GM18517 (cell line): ENCODE results near the gene C19orf33.
"Not testable (repeated sequence)": the region's sequence is repeated elsewhere in the genome, so short reads cannot be mapped to it uniquely, and the experiment has no call there.

ENCODE experiments used
- ATAC-seq: cut with Tn5 transposase; IDR thresholded peaks from one replicate; pipeline ENCODE4 v1.9.1; 2021; ENCODE audit warnings: mild to moderate bottlenecking, moderate library complexity; ENCODE audit not compliant: unreplicated experiment

The C19orf33 gene

DNA sequence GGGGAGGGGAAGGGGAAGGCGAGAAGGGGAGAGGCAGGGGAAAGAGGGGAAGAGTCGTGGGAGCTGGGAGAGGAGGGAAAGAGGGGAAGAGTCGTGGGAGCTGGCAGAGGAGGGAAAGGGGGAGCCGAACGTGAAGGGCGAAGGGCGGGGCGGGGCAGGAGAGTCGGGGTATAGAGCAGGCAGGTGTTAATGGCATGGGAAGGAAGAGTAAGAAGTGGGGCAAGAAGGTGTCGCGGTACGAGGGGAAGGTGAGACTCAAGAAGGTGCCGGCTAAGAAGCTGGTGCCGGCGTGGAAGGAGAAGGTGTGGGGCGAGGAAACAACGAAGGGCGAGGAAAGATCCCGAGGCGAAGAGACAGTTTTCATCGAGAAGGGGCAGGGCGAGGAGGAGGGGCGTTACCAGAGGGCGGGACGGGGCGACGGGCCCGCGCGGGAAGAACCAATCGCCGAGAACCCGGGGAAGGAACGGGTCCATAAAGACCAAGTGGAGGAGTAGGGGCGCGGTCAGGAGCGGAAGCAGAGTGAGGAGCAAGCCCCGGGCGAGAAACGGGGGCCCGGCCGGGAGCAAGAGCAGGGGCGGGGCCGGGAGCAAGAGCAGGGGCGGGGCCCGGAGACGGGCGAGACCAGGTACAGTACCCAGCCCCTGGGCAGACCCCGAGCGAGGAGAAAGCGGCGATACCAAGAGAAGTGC is 32.0 kb downstream of the C19orf33 start:
- peak; percentile 62 for ATAC-seq

GRCh38 chr19:38336638-38337359 is 32.7 kb downstream of the C19orf33 start:
- peak; percentile 43 for ATAC-seq

- no peak for ATAC-seq
These were observed 33.3 kb downstream of the C19orf33 start for GRCh38 chr19:38337360-38337653.

- not testable (repeated sequence) for ATAC-seq
These were observed 35.0 kb downstream of the C19orf33 start for GRCh38 chr19:38339011-38339410.

DNA sequence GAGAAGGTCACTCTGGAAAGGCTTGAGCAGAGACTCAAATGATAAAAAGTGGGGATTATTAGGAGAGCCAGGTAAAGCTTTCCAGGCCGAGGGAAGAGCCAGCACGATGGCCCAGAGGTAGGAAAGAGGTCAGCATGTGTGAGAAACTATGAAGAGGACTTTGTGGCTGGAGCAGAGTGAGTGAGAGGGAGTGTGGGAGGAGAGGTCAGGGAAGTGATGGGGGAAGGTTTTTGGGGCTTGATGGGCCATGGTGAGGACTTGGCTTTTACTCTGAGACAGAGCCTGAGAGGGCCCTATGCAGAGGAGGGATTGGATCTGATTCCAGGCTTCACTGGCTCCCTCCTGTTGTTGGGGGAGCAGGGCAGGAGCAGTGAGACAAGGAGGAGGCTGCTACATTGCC is 36.9 kb downstream of the C19orf33 start:
- ATAC-seq: no peak

DNA sequence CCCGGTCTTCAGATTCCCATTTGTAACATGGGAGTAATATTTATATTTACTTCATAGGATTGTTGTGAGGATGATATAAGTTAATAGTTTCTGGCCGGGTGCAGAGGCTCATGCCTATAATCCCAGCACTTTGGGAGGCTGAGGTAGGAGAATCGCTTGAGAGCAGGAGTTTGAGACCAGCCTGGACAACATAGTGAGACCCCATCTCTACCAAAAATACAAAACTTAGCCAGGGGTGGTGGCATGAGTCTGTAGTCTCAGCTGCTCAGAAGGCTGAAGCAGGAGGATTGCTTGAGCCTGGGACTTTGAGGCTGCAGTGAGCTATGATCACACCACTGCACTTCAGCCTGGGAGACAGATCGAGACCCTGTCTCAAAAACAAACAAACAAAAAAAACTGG is 42.8 kb downstream of the C19orf33 start:
- ATAC-seq: no peak

GRCh38 chr19:38350883-38351282 is 46.8 kb downstream of the C19orf33 start:
- ATAC-seq: no peak

GRCh38 chr19:38351865-38352395 is 47.9 kb downstream of the C19orf33 start:
- no peak for ATAC-seq

GRCh38 chr19:38352611-38353010 is 48.6 kb downstream of the C19orf33 start:
- no peak for ATAC-seq
